Stimulated activated naive B cell treated with anti-CD40 and anti-IgM and Interleukin-4, amounts not matched to agents 10 μg/mL and 1 μg/mL and 100 μg/mL, for 72 hours (primary cell): ENCODE results near the gene DGUOK.
A peak's percentile ranks its signal among the peaks of the same experiment; 100 is the strongest.
"Not testable (repeated sequence)": the region's sequence is repeated elsewhere in the genome, so short reads cannot be mapped to it uniquely, and the experiment has no call there.

Experiments used
- ATAC-seq, 2 donors: fragments of 150-1000 bp; cut with Tn5 transposase; replicated peaks; 2 replicates each; pipeline ENCODE4 v1.10.0; 2021; ENCODE audit warnings: moderate library complexity in 1 of 2
- DNase-seq: peaks from one replicate; pipeline ENCODE4 v3.0.0; 2021
- H3K27ac Mint-ChIP-seq: one replicate; pipeline ENCODE4 v1.8.0; 2022; ENCODE audit warnings: mild to moderate bottlenecking, mixed read lengths
- H3K27me3 Mint-ChIP-seq, 2 donors: one replicate each; pipeline ENCODE4 v1.8.0; 2022; ENCODE audit warnings: mixed read lengths in 2 of 2
- H3K36me3 Mint-ChIP-seq, 2 donors: one replicate each; pipeline ENCODE4 v1.8.0; 2022; ENCODE audit warnings: mixed read lengths in 2 of 2, mild to moderate bottlenecking in 1 of 2
- H3K4me1 Mint-ChIP-seq, 2 donors: one replicate each; pipeline ENCODE4 v1.8.0; 2022; ENCODE audit warnings: mixed read lengths in 2 of 2, mild to moderate bottlenecking in 1 of 2
- H3K4me3 Mint-ChIP-seq, 2 donors: one replicate each; pipeline ENCODE4 v1.8.0; 2022; ENCODE audit warnings: mild to moderate bottlenecking in 2 of 2, mixed read lengths in 2 of 2, moderate library complexity in 1 of 2
- H3K9me3 Mint-ChIP-seq, 2 donors: one replicate each; pipeline ENCODE4 v1.8.0; 2022; ENCODE audit warnings: mixed read lengths in 2 of 2, mild to moderate bottlenecking in 1 of 2

The DGUOK gene

GRCh38 chr2:73894475-73894850, 32.2 kb upstream of the DGUOK start:
- Mint-ChIP-seq H3K36me3 (no peaks in the 10 kb centered on the region), H3K27ac (no peak overlapping the region), H3K4me1 (peaks cover 8 to 14% of the 10 kb centered on the region in 2 donors), H3K27me3 (peaks cover 3 to 10% of the 10 kb centered on the region in 2 donors), H3K4me3 (no peak overlapping the region), H3K9me3 (no peaks in the 10 kb centered on the region)
- no peak for DNase-seq
- ATAC-seq = no peak

GRCh38 chr2:73894877-73895276, 31.8 kb upstream of the DGUOK start:
- Mint-ChIP-seq H3K4me1 (peaks cover 8 to 14% of the 10 kb centered on the region in 2 donors), H3K4me3 (no peak overlapping the region), H3K27me3 (peaks cover 4 to 10% of the 10 kb centered on the region in 2 donors), H3K9me3 (no peaks in the 10 kb centered on the region), H3K36me3 (no peaks in the 10 kb centered on the region), H3K27ac (no peak overlapping the region)
- ATAC-seq (no peak), DNase-seq (no peak)

DNA sequence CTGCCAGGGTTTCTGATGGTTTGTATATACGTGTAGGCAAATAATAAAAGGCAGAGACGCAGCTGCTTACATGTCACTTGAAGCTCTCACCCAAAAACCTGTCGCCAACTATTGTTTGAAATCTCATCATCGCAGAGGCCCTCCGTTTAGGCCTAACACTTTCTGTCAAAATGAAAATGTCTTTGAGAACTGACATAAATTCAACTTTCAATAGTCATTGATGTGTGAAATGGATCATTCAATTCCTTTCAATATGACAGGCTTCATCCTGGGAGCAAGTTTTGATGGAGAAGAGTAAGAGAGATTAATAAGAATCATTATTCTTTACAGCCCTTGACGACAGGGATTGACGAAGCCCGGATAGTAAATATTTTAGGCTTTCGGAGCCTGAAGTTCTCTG, 31.2 kb upstream of the DGUOK start:
- DNase-seq = no peak
- peaks cover 8 to 14% of the 10 kb centered on the region in 2 donors for H3K4me1 Mint-ChIP-seq
- no peak overlapping the region for H3K4me3 Mint-ChIP-seq
- peaks cover 5 to 16% of the 10 kb centered on the region in 2 donors for H3K27me3 Mint-ChIP-seq
- H3K36me3 Mint-ChIP-seq = no peaks in the 10 kb centered on the region
- H3K9me3 Mint-ChIP-seq = no peaks in the 10 kb centered on the region
- no peak overlapping the region for H3K27ac Mint-ChIP-seq
- no peak for ATAC-seq

DNA sequence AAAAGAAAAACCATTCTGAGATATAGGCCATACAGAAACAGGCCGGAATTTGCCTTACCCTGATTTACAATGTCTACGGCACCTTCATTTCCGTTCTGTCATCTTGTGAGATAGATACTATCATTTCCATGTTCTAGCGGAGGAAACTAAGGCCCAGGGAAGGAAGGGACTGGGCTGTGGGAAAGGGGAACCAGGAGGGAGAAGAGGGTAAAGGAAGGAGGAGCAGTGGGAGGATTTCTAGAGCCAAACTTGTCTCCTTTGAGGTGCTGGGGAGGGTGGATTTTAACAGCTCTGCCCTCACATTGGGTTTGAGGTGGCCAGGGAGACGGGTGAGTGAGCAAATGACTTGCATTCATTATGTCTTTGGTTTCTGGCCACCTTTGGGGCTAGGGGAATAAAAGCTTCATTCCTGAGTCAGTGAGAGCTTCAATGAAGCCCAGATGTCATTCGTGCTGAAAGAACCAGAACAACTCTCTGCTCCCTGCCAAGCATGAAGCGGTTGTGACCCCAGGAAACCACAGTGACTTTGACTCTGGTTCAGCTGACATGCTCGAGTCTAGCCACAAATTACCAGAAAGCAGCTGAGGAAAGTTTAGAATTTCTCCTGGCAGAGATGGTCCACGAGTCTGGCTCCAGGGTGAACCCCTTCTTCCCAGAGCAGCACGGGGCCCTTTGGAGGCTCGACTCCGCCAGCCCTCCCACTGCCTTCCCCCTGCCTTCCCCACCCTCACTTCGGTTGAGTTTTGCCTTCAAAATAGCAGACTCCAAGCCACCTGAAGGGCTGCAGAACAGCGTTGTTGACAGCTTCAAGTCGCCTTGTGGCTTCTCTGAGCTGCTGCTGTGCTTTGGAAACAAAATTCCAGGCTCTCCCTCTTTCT, 30.1 kb upstream of the DGUOK start:
- Mint-ChIP-seq H3K4me3 (peak overlapping the region in 1 of 2 donors; percentile 18), H3K4me1 (peaks cover 8 to 14% of the 10 kb centered on the region in 2 donors), H3K27me3 (peaks cover 5 to 28% of the 10 kb centered on the region in 2 donors), H3K27ac (peak overlapping the region; percentile 70), H3K9me3 (no peaks in the 10 kb centered on the region), H3K36me3 (no peaks in the 10 kb centered on the region)
- peak; percentile 95 to 96 for ATAC-seq
- peak; percentile 39 for DNase-seq

- Mint-ChIP-seq H3K4me1 (peaks cover 8 to 14% of the 10 kb centered on the region in 2 donors), H3K4me3 (no peak overlapping the region), H3K27ac (peak overlapping the region; percentile 70), H3K36me3 (no peaks in the 10 kb centered on the region), H3K27me3 (peaks cover 5 to 34% of the 10 kb centered on the region in 2 donors), H3K9me3 (no peaks in the 10 kb centered on the region)
- ATAC-seq = peak; percentile 8 to 13
- no peak for DNase-seq
Measured at GRCh38 chr2:73897240-73897583, 29.5 kb upstream of the DGUOK start.

GRCh38 chr2:73897934-73898333, 28.7 kb upstream of the DGUOK start:
- H3K4me3 Mint-ChIP-seq = no peak overlapping the region
- no peaks in the 10 kb centered on the region for H3K9me3 Mint-ChIP-seq
- H3K4me1 Mint-ChIP-seq = peaks cover 8 to 14% of the 10 kb centered on the region in 2 donors
- no peak for ATAC-seq
- no peaks in the 10 kb centered on the region for H3K36me3 Mint-ChIP-seq
- H3K27ac Mint-ChIP-seq = no peak overlapping the region
- peaks cover 11 to 41% of the 10 kb centered on the region in 2 donors for H3K27me3 Mint-ChIP-seq
- no peak for DNase-seq

- Mint-ChIP-seq H3K36me3 (no peaks in the 10 kb centered on the region), H3K9me3 (no peaks in the 10 kb centered on the region), H3K27me3 (peaks cover 11 to 37% of the 10 kb centered on the region in 2 donors), H3K4me1 (peaks cover 8 to 14% of the 10 kb centered on the region in 2 donors), H3K4me3 (no peak overlapping the region), H3K27ac (no peak overlapping the region)
- ATAC-seq = no peak
- no peak for DNase-seq
Measured at GRCh38 chr2:73899801-73900336, 26.8 kb upstream of the DGUOK start.

GRCh38 chr2:73901143-73901542, 25.5 kb upstream of the DGUOK start:
- H3K27ac Mint-ChIP-seq = no peak overlapping the region
- no peaks in the 10 kb centered on the region for H3K9me3 Mint-ChIP-seq
- peaks cover 8 to 13% of the 10 kb centered on the region in 2 donors for H3K4me1 Mint-ChIP-seq
- DNase-seq (no peak), ATAC-seq (no peak)
- H3K36me3 Mint-ChIP-seq = no peaks in the 10 kb centered on the region
- peaks cover 11 to 35% of the 10 kb centered on the region in 2 donors for H3K27me3 Mint-ChIP-seq
- no peak overlapping the region for H3K4me3 Mint-ChIP-seq

DNA sequence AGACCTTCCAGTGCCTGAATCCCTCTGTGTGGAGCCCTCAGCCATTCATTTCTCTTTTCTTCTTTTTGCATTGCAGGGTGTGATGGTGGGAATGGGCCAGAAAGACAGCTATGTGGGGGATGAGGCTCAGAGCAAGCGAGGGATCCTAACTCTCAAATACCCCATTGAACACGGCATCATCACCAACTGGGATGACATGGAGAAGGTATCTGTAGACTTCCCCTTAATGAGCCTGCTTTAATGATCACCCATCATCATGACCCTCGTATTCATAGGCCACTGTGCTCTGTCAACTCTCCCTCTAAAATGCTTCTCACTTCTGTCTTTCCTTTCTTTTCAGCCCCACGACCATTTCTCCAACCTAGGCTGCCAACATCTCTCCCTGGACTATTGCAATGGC, 24.4 kb upstream of the DGUOK start:
- no peaks in the 10 kb centered on the region for H3K9me3 Mint-ChIP-seq
- no peak overlapping the region for H3K4me3 Mint-ChIP-seq
- H3K36me3 Mint-ChIP-seq = no peaks in the 10 kb centered on the region
- ATAC-seq (no peak), DNase-seq (no peak)
- H3K27me3 Mint-ChIP-seq = peaks cover 11 to 35% of the 10 kb centered on the region in 2 donors
- no peak overlapping the region for H3K27ac Mint-ChIP-seq
- H3K4me1 Mint-ChIP-seq = peaks cover under 1 to 1% of the 10 kb centered on the region in 2 donors

DNA sequence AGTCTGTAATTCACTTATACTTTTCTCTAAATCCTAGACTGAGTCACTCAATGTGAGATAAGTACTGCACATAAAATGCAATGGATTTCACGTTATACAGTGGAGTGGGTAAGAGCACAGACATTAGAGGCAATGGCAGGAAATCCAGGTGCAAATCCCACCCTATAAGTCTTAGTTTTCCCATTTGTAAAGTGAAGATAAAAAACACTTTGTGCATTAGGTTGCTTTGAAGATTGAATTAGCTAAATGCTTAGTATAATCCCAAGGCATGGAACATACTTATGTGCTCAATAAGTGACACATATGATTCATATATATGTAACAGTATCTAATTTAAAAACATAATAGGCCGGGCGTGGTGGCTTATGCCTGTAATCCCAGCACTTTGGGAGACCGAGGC, 23.4 kb upstream of the DGUOK start:
- H3K36me3 Mint-ChIP-seq = no peaks in the 10 kb centered on the region
- peaks cover 5 to 7% of the 10 kb centered on the region in 2 donors for H3K4me1 Mint-ChIP-seq
- H3K27me3 Mint-ChIP-seq = peaks cover 11 to 35% of the 10 kb centered on the region in 2 donors

DNA sequence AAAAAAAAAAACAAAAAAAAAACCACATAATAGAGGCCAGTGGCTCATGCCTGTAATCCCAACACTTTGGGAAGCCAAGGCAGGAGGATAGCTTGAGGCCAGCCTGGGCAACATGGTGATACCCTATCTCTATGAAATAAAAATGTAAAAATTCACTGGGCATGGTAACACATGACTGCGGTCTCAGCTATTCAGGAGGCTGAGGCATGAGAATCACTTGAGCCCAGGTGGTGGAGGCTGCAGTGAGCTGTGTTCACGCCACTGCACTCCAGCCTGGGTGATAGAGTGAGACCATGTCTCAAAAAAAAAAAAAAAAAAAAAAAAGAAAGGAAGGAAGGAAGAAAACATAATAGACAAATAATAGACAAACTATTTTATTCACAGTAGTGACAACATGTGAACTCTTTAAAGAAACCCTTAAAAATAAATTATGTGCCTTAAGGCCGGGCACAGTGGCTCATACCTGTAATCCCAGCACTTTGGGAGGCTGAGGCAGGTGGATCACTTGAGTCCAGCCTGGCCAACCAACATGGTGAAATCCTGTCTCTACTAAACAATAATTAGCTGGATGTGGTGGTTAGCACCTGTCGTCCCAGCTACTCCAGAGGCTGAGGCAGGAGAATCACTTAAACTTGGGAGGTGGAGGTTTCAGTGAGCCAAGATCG, 22.6 kb upstream of the DGUOK start:
- H3K4me3 Mint-ChIP-seq, H3K36me3 Mint-ChIP-seq, ATAC-seq, DNase-seq, H3K4me1 Mint-ChIP-seq, H3K9me3 Mint-ChIP-seq, H3K27ac Mint-ChIP-seq: not testable (repeated sequence)
- H3K27me3 Mint-ChIP-seq = peaks cover 11 to 35% of the 10 kb centered on the region in 2 donors

More for the DNA sequence above, 23.4 kb upstream of the DGUOK start:
- DNase-seq (no peak), ATAC-seq (no peak)
- no peak overlapping the region for H3K4me3 Mint-ChIP-seq
- H3K27ac Mint-ChIP-seq = no peak overlapping the region
- H3K9me3 Mint-ChIP-seq = no peaks in the 10 kb centered on the region

DNA sequence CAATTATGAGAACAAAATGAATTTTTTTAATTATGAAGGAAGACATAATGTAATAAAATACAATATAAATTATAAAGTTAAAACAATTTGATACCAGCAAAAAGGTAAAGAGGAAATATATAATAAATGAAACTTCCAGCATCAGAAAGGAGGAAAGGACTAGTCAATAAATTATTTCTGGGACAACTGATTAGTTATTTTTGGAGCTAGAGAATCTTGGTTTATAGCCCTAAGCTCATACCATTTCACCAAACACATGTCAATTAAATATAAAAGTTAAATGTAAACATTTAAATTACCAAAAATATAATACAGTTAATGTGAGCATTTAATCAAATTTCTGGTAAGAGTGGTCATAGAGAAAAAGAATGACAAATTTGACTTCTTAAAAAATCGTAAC, 21.7 kb upstream of the DGUOK start:
- Mint-ChIP-seq H3K36me3 (no peaks in the 10 kb centered on the region), H3K27me3 (peaks cover 9 to 34% of the 10 kb centered on the region in 2 donors), H3K9me3 (no peaks in the 10 kb centered on the region), H3K4me3 (no peak overlapping the region), H3K27ac (no peak overlapping the region), H3K4me1 (peaks cover 7 to 9% of the 10 kb centered on the region in 2 donors)
- DNase-seq (no peak), ATAC-seq (no peak)

DNA sequence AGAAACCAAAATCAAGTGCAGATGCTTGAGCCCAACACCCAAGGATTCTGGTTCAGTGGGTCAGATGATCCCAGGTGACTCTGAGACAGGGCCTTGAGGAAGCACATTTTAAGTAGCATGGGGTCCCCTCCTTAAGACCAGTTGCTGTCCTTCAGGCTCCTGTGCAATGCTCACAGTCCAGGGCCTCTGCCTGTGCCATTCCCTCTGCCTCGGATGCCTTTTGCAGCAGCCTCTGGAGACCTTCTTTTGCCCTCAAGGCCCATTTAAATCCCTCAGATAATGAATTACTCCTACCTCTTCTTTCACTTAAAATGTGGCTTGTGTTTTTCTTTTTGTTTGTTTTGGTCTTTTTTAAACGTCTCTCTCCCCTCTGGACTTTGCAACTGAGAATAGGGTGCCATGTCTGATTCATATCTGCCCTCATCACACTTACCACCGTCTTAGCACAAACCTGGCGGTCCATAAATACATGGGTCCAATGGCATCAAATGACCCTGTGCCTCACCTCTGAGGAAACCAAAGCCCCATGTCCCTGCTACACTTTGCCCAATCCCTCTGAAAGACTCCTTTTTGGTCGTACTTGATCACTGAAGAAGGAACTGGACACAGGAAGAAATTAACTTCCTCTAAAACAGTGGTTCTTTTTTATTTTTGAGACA, 19.7 kb upstream of the DGUOK start:
- no peaks in the 10 kb centered on the region for H3K9me3 Mint-ChIP-seq
- H3K4me3 Mint-ChIP-seq = no peak overlapping the region
- H3K27me3 Mint-ChIP-seq = peaks cover 6 to 13% of the 10 kb centered on the region in 2 donors
- ATAC-seq (no peak), DNase-seq (no peak)
- peaks cover 7 to 9% of the 10 kb centered on the region in 2 donors for H3K4me1 Mint-ChIP-seq
- no peak overlapping the region for H3K27ac Mint-ChIP-seq
- no peaks in the 10 kb centered on the region for H3K36me3 Mint-ChIP-seq

GRCh38 chr2:73907840-73908452, 18.7 kb upstream of the DGUOK start:
- ATAC-seq (peak; percentile 94 to 95), DNase-seq (no peak)
- no peaks in the 10 kb centered on the region for H3K36me3 Mint-ChIP-seq
- H3K4me3 Mint-ChIP-seq = peak overlapping the region in 1 of 2 donors; percentile 14
- H3K4me1 Mint-ChIP-seq = peaks cover 7 to 9% of the 10 kb centered on the region in 2 donors
- no peak overlapping the region for H3K27ac Mint-ChIP-seq
- H3K27me3 Mint-ChIP-seq = peaks cover 0 to 4% of the 10 kb centered on the region in 2 donors
- no peaks in the 10 kb centered on the region for H3K9me3 Mint-ChIP-seq
